Measurements from ENCODE around the gene CDH4. TPM values are rescaled to one million over a fixed set of nuclear protein-coding genes. Genes with fewer than 3 reads are reported as not detected.

The CDH4 gene
- total RNA-seq, 2 donors from 2014 or later = 0.05 to 2.2 TPM

DNA sequence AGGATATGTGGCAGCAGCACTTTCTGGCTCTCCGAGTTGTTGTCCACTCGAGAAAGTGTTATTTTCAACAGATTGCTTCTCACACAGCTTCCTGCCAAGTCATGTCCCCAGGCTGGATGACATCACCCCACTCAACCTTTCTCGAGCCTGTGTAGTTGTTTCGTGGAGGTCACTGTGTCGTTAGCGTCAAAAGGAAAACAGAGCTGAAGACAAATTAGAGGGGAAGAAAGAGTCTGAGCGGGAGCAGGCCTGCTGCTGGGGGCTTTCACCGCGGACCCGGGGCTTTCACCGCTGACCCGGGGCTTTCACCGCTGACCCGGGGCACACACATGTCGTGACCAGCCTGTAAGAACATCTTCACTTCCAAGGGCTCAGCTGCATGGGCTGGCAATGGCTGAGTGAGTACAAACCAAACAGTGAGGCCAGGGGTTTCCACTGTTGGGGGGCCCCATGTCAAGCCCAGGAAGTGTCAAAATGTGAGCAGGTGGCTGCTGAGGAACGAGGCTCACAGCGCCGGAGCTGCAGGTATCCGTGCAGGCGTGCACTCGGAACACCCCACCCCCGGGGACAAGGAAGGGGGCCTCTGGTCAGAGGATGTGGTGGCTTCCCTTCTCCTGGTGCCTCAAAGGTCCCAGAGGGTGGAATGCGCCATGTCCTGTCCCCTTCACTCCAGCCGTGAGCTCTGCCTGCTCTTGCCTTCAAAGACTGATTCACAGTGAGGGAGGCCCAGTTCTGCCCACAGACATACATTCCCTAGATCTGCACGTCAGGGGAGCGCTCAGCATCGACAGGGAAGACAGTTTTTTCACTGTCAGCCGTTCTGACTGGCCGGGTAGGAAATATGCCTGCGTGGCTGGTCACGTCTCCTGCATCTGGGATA lies 447.7 kb downstream of the CDH4 start:
- 71% methylated on average over 31 of the region's 31 CpGs for whole genome bisulfite sequencing
- Histone ChIP-seq H3K27ac (no peak overlapping the region), H3K27me3 (replicated peaks; ENCODE audit: insufficient read depth) (no peaks in the 10 kb centered on the region), H3K36me3 (no peaks in the 10 kb centered on the region), H3K4me1 (replicated peaks) (no peaks in the 10 kb centered on the region), H3K4me3 (no peak overlapping the region), H3K9me3 (no peaks in the 10 kb centered on the region)
- intact Hi-C loops (cut with DNase I) = no loop called here
- no peak for DNase-seq (ENCODE audit: low spot score)
- no peak for TF ChIP-seq POLR2A (IDR thresholded peaks at IDR 0.05)
- no peak for TF ChIP-seq CTCF (IDR thresholded peaks at IDR 0.05)
- no peak for TF ChIP-seq POLR2AphosphoS5 (IDR thresholded peaks at IDR 0.05)

DNA sequence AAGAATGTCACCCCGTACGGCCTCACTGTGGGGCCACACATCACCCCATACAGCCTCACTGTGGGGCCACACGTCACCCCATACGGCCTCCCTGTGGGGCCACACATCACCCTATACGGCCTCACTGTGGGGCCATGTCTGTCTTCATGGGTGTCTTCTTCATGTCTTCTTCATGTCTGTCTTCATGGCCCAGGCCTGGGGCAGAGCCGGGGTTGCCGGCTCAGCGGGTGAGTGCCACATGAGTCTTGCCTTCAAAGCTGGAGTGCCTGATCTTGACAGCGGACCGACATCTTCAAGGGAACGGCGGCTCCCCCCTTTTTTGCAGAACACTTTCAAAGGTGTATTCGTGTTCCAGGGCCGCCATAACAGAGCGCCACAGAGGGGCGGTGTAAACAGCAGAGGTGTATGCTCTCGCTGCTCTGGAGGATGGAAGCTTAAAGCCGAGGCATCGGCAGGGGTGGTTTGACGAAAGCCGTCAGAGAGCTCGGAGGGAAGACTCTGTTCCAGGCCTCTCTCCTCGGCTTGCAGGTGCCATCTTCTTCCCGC lies 448.6 kb downstream of the CDH4 start:
- no peak for DNase-seq (ENCODE audit: low spot score)
- Histone ChIP-seq H3K9me3 (no peaks in the 10 kb centered on the region), H3K27me3 (replicated peaks; ENCODE audit: insufficient read depth) (no peaks in the 10 kb centered on the region), H3K4me3 (no peak overlapping the region), H3K36me3 (no peaks in the 10 kb centered on the region), H3K4me1 (replicated peaks) (no peaks in the 10 kb centered on the region), H3K27ac (no peak overlapping the region)
- 95% methylated on average over 24 of the region's 24 CpGs for WGBS
- intact Hi-C loops (cut with DNase I) = no loop called here
- TF ChIP-seq CTCF (IDR thresholded peaks at IDR 0.05) = no peak

DNA sequence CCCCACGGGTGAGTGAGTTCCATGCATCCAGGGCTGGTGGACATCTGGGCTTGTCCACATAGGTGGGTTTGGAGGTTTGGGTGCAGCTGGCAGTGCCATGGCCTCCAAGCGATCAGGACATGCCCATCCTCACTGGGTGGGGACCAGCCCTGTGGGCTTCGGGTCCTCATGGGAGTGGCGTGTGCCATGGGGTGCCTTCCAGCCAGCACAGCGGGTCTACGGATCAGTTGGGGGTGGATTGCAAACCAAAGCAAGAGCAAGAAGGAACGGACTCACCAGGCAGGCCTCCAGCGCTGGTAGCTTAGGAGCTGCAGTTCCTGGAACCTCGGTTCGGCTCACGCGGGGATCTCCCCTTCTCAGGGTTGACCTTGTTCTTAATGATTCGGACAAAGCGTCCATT lies 449.3 kb downstream of the CDH4 start:
- Histone ChIP-seq H3K4me1 (replicated peaks) (no peaks in the 10 kb centered on the region), H3K9me3 (no peaks in the 10 kb centered on the region), H3K27me3 (replicated peaks; ENCODE audit: insufficient read depth) (no peaks in the 10 kb centered on the region), H3K36me3 (no peaks in the 10 kb centered on the region), H3K4me3 (no peak overlapping the region), H3K27ac (no peak overlapping the region)
- DNase-seq (ENCODE audit: low spot score) = no peak
- WGBS = 94% methylated on average over 14 of the region's 14 CpGs
- intact Hi-C loops (cut with DNase I) = no loop called here
- TF ChIP-seq CTCF (IDR thresholded peaks at IDR 0.05) = no peak
- no peak for TF ChIP-seq POLR2AphosphoS5 (IDR thresholded peaks at IDR 0.05)
- no peak for TF ChIP-seq POLR2A (IDR thresholded peaks at IDR 0.05)

- intact Hi-C loops (cut with DNase I) = no loop called here
- Histone ChIP-seq H3K36me3 (no peaks in the 10 kb centered on the region), H3K27me3 (replicated peaks; ENCODE audit: insufficient read depth) (no peaks in the 10 kb centered on the region), H3K4me1 (replicated peaks) (no peaks in the 10 kb centered on the region), H3K27ac (no peak overlapping the region), H3K4me3 (no peak overlapping the region), H3K9me3 (no peaks in the 10 kb centered on the region)
- WGBS = 92% methylated on average over 12 of the region's 12 CpGs
- TF ChIP-seq POLR2AphosphoS5 (IDR thresholded peaks at IDR 0.05) = no peak
- no peak for TF ChIP-seq POLR2A (IDR thresholded peaks at IDR 0.05)
- no peak for TF ChIP-seq CTCF (IDR thresholded peaks at IDR 0.05)
- no peak for DNase-seq (ENCODE audit: low spot score)
Observed at GRCh38 chr20:61701802-61702201, 449.7 kb downstream of the CDH4 start.

- H3K27me3 ChIP-seq (replicated peaks; ENCODE audit: insufficient read depth) = no peaks in the 10 kb centered on the region
- H3K9me3 ChIP-seq = no peaks in the 10 kb centered on the region
- no peak overlapping the region for H3K4me3 ChIP-seq
- no peaks in the 10 kb centered on the region for H3K4me1 ChIP-seq (replicated peaks)
- DNase-seq (ENCODE audit: low spot score) = no peak
- intact Hi-C loops (cut with DNase I) = no loop called here
- 72% methylated on average over 16 of the region's 16 CpGs for WGBS
- TF ChIP-seq POLR2AphosphoS5 (IDR thresholded peaks at IDR 0.05) (no peak), POLR2A (IDR thresholded peaks at IDR 0.05) (no peak), CTCF (IDR thresholded peaks at IDR 0.05) (no peak)
- H3K36me3 ChIP-seq = no peaks in the 10 kb centered on the region
- H3K27ac ChIP-seq = no peak overlapping the region
Observed at GRCh38 chr20:61702246-61702645, 450.2 kb downstream of the CDH4 start.

Data from prostate gland (tissue), 2 donors.